Mesenteric fat pad (tissue), 1 donor: ENCODE data around the gene INO80E. TPM values are rescaled to one million over a fixed set of nuclear protein-coding genes. Genes with fewer than 3 reads are reported as not detected.
A peak's percentile ranks its signal among the peaks of the same experiment; 100 is the strongest.
"Not testable (repeated sequence)": the region's sequence is repeated elsewhere in the genome, so short reads cannot be mapped to it uniquely, and the experiment has no call there.

Source experiments
- DNase-seq: peaks from one replicate; pipeline ENCODE4 v3.0.0-alpha.2; 2020; ENCODE audit warnings: low spot score
- long read RNA-seq: library from polyadenylated mRNA; unstranded; transcript quantifications from one replicate; pipeline ENCODE4 v2.0.0, GENCODE V29; 2020
- total RNA-seq: library from RNA; stranded (reverse); fragmentation: NEBNext Ultra II Directional; extraction: Animal tissue kit (Norgen Biotek cat#: 25700); gene quantifications from one replicate; pipeline ENCODE4 v1.2.1, GENCODE V29; 2021
- donor health status: DM: yes; HTN: yes; CAD: no.

The INO80E gene, protein sequence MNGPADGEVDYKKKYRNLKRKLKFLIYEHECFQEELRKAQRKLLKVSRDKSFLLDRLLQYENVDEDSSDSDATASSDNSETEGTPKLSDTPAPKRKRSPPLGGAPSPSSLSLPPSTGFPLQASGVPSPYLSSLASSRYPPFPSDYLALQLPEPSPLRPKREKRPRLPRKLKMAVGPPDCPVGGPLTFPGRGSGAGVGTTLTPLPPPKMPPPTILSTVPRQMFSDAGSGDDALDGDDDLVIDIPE
- 45.4 TPM for total RNA-seq
- long read RNA-seq, transcript INO80E-207 (7 exons, 2,103 nt): major isoform, 7 of 22 reads
- long read RNA-seq, partial matches to known transcripts: 3 of 22 reads
- long read RNA-seq, other reads (novel, unspliced or antisense): 8 of 22 reads

DNA sequence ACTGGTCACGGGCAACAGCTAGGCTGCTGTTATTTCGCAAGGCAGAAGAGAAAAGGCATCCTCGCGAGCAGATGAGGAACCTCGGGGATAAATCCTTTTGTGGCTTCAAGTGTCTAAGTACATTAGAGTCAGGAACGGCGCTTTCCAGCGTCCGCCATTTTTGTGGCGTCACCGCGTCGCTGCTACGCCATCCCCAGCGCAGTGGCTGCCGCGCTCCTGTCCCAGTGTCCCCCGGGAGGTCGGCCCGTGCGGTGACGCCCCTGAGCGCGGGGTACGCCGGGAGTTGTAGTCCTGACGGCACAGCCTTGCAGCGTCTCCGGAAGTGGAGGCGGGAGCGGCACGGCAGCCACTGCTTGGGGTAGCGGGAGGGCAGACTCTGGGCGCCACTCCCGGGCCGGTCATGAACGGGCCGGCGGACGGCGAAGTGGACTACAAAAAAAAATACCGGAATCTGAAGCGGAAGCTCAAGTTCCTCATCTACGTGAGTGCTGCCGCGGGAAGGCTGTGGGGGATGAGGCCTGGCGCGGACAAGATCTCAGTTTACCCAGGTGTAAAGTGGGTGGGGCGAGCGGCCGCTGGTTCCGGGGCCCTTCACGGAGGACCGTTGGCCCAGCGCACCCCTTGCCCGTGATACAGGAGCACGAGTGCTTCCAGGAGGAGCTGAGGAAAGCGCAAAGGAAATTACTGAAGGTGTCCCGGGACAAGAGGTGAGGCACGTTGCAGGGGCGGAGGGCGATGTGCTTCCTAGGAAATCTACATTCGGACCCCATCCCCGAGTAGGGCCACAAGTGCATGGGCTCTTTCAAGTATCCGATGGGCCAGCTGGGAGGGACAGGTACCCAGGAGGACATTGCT is at the start of gene INO80E:
Gene INO80E (plus strand): TSS at position 331 of the 855 bp plus-strand sequence. CDS start 70 bp downstream, at position 401.
- DNase-seq: peak; percentile 100

DNA sequence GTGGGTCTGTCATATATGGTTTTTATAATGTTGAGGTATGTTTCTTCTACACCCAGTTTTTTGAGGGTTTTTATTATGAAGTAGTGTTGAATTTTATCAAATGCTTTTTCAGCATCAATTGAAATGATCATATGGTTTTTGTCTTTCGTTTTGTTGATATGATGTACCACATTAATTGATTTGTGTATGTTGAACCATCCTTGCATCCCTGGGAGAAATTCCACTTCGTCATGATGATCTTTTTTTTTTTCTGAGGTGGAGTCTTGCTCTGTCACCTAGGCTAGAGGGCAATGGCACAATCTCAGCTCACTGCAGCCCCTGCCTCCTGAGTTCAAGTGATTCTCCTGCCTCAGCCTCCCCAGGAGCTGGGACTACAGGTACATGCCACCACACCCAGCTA is 48.1 kb upstream of the INO80E start:
- DNase-seq: peak; percentile 14

DNA sequence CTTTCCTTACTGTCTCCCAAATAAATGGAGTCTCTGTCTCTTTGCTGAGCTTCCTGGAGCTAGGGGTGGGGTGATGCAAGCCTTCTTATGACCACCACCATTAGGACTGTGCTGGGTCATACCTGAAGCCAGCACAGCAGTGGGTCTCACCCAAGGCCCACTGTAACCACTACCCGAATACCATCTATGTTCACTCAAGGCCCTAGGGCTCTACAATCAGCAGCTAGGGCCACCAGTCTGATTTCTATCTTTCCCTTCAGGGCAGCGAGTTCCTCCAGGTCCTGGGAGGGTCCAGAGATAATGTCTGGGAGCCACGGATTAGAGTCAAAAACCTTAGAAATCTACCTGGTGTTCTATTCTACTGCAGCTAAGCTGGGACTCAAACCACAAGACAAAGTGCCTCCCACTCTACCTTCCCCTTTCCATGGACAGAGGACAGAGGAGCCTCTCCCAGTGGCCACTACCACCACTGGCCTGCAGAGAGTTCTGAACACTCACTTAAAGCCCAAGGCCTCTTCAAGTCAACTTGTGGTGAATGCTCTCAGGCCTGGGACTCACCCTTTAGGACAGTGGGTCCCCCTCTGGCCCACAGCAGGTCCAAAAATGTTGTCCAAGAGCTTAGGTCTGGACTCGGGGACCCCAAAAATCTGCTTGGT is 45.1 kb upstream of the INO80E start:
- peak; percentile 60 for DNase-seq

DNA sequence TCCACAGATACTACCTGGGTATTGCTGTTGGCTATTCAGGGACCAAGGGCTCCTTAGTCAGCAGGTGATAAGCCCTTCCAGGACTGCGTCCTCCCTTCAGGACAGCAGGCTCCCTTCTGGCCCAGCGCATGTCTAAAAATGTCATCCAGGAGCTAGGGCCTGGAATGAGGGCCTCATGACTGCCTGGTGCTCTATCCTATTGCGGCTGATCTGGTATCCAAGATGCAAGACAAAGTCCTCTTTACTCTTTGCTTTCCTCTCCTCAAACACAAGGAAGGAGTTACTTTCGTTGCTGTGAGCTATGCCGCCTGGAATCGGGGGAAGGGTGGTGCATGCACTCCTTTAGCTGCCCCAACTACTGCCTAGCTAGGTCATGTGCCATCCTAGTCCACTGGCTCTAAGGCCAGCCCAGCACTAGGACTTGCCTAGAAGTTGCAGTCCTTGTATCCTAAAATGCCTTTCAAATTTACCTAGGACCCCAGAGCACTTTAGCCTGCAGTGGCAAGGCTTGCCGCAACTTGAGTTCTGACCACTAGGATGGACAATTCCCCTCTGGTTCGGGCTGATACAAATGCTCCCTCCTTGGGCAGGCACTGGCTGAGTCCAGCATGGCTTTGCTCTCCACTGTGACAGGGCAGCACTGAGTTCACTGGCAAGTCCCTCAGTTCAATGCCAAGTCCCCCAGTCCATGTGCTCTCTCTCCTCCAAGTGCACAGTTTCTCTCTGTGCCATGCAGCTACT is 44.2 kb upstream of the INO80E start:
- DNase-seq: peak; percentile 59

DNA sequence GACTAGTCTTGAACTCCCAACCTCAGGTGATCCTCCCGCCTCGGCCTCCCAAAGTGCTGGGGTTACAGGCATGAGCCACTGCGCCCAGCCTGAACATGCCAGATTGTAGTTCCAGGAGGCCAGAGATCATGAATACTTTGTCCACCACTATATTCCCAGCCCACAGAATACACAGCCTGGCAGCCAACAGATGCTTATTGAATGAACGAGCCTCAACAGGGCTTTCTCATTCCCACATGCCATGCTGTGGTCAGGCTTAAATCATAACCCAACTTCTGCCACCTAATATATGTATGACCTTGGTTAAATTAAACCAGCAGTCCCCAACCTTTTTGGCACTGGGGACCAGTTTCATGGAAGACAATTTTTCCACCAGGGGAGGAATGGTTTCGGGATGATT is 37.3 kb upstream of the INO80E start:
- peak; percentile 62 for DNase-seq

DNA sequence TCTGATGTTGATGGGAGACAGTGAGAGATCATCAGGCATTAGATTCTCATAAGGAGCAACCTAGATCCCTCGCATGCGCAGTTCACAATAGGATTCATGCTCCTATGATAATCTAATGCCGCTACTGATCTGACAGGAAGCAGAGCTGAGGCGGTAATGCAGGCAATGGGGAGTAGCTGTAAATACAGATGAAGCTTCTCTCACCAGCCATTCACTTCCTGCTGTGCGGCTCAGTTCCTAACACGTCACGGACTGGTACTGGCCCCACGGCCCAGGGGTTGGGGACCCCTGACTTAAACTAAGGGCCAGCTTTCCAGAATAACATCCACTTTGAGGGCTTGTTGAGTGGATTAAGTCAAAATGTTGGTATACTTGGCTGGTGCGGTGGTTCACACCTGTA is 36.7 kb upstream of the INO80E start:
- peak; percentile 37 for DNase-seq

DNA sequence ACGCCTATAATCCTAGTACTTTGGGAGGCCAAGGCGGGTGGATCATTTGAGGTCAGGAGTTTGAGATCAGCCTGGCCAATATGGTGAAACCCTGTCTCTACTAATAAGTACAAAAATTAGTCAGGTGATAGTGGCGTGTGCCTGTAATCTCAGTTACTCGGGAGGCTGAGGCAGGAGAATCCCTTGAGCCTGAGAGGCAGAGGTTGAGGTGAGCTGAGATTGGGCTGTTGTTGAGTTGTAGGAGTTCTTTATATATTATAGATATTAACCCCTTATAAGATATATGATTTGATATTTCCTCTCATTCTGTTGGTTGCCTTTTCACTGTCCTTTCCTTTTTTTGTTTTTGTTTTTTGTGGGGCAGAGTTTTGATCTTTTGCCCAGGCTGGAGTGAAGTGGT is 36.2 kb upstream of the INO80E start:
- not testable (repeated sequence) for DNase-seq

DNA sequence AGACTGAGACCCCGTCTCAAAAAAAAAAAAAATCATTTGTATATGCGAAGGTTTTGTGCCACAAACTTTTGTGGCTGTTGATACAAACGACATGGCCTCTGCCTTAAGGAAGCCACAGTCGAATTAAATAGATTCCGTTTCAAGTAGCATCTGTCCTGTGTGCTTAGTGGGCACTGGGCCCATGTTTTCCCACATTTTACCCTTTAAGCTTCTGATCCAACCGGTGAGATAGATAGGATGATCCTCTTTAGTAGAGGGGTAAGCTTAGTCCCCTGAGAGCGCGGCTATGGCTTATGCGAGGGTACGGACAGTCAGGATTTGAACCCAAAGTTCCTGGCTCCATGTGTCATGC is 34.9 kb upstream of the INO80E start:
- DNase-seq: no peak

DNA sequence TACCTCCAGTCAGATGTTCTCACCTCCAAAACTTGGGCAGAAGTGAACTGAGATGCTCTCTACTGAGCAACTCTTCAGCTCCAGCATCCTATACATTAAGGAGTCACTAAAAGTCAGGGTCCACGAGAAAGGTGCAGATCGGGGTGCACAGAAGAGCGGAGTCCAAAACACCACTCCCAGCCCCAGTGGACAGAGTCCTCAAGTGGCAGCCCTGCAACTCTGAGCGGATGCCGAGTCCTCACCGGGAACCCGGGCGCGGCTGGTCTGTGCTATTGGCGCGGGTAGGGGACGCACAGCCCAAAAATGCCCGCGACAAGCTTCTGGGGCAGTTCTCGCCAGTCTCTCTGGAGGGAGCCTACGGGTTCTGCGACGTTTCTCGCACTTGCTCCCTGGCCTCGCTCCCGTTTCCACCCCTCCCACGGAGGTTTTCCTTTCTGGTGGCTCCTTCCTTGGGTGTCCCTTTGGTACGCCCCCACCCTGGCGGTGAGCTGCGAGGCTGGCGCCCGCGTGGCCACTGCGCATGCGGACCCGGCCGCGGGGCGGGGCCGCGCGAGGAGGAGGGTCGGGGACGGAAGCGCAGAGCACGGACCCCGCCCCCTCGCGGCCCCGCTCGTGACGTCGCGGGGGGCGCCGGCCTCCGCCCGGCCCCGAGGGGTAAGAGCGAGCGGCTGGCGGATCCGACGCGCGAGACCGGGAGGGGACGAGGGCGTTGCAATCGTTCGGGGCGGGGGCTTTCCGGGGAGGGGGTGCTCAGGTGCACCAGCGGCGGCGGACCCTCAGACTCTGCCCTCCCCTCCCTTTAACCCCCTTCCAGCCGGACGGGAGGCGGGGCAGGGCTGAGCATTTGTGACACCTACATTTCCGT is 34.3 kb upstream of the INO80E start, which contains the start of gene TMEM219:
Gene TMEM219 (plus strand): TSS at position 601 of the 865 bp plus-strand sequence. CDS start 1,065 bp downstream, outside the sequence.
- DNase-seq: peak; percentile 98

DNA sequence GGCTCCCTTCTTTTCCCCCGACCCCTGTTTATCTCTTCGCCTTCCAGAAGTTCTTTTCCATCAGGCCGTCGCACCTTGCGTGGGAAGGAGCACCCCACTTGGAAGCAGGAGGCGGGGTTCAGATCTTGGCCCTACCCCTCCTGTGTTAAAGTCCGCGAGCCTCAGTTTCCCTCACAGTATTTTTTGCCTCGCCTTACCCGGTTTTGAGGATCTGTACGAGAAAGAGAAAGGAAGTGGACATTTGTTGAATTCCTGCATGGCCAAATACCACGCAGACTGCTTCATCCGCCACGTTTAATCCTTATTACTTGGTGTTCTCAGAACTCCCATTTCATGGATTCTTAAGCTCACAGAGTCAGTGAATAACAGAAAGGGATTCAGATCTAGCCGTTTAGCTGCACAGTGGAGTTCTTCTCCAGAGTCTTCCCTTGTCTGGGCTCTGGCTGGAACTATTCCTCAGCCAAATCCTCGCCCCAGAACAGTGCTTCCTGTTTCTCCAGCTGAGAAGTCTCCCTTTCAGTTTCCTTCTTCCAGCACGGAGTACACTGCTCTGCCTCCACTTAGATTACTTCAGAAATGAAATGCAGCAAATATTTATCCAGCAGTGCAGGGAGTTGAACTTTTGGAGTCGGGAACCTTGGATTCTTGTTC is 33.6 kb upstream of the INO80E start:
- no peak for DNase-seq

DNA sequence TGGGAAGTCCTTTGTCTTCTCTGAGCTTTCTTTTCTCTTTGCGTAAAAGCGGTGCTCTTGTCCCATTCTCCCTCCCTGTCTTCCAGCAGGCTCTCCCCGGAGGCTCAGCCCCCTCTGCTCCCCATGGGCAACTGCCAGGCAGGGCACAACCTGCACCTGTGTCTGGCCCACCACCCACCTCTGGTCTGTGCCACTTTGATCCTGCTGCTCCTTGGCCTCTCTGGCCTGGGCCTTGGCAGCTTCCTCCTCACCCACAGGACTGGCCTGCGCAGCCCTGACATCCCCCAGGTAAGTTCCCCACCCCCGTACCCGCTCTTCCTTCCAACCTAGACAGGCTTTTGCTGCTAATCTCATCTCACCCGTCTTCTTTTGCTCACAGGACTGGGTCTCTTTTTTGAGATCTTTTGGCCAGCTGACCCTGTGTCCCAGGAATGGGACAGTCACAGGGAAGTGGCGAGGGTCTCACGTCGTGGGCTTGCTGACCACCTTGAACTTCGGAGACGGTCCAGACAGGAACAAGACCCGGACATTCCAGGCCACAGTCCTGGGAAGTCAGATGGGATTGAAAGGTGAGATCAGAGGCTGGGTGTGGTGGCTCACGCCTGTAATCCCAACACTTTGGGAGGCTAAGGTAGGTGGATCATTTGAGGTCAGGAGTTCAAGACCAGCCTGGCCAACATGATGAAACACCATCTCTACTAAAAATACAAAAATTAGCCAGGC is 32.9 kb upstream of the INO80E start:
- DNase-seq: peak; percentile 82

DNA sequence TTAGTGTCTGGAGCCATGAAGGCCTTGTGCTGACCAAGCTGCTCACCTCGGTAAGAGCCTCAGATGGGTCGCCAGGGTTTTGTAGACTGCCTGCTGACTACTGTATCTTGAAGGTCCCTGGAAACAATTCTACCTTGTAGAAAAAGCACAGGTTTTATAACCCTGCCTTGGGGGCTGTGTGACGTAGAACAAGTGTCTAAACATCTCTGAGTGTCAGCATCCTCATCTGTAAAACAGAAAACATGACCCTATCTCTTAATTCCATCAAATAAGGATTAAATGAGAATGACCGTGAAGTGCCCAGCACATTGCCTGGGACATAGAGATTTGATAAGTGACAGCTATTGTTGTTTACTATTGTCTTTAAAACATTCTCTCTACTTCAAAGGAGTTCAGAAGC is 27.8 kb upstream of the INO80E start:
- no peak for DNase-seq

DNA sequence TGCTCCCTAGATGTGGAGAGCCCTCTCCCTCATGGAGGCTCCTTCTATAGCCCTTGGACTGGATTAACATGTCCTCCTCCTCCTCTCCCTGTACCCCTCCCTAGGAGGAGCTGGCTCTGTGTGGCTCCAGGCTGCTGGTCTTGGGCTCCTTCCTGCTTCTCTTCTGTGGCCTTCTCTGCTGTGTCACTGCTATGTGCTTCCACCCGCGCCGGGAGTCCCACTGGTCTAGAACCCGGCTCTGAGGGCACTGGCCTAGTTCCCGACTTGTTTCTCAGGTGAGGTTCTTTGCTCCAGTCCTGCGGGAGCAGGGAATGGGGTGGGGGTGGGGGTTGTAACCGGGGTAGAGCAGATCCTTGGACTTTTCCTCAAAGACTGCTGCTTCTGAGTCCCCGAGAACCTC is 24.7 kb upstream of the INO80E start:
- peak; percentile 37 for DNase-seq

DNA sequence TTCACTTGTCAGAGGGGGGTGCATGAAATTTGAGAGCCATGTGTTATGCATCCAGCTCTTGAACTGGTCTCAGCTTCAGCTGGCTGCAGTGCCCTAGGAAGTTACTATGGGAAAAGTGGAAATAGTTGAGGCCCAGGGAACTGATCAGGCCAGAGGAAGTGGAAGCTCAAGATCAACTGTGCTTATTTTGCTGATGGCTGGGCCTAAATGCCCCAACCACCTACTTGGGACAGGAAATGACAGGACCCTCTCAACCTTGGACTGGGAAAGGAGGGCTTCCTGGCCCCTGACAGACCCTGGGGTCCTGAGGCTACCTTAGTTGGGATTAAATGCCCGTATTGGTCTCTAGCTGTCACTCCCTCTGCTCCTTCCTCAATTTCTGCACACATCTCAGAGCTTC is 23.5 kb upstream of the INO80E start:
- peak; percentile 18 for DNase-seq

DNA sequence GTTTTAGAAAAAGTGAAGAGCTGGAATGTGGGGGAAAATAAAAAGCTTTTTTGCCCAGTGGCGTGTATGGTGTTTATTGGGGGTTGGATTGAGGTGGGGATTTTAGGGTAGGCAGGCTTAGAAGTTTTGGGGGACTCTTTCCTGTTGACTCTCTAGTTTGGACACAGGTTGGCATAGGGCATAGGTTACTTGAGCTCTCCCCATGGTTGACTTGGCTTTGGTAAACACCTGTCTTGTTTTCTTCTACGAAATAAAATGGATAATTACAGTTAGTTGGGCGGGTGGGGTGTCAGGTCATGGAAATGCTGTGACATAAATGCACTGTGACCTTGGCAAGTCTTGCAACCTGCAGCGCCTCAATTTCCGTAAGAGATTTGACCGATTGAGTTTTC is 23.1 kb upstream of the INO80E start:
- no peak for DNase-seq

DNA sequence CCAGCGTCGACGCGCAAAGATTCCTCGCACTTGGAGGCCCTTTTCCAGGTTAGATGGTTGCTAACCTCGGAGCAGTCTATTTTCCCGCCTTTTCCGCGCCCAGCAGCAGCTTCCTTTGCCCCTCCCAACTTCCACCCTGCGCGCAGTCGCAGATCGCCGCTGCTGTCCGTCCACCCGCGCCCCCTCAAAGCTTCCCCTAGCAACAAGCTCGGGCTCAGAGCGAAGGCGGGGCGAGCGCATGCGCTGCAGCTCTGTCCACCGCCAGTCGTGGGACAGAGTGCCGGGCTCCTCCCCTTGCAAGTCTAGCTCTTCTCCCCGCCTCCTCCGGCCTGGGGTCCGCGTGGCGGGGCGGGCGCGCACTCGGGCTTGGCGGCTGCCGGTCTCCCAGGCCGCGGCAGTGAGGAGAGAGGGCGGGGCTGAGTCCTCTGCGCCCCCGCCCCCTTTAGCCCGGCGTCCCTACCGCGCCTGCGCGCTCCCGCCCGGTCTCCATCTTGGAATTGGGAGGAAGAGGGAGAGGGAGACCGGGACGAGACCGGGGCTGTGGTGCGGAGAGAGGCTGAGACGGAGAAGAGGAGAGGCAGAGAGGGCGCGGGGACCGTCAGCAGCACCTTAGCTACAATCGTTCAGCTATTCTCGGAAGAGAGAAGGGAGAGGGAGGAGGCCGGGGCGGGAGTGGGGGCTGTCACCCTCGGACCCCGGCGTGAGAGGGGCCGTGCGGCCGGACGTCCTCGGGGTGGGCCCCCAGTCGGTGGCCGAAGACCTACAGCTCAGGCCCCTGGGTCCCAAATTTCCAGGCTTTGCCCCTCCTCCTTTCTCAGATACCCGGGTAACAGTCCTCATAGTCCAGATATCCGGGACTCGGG is 22.4 kb upstream of the INO80E start, which contains the start of gene TAOK2:
Gene TAOK2 (plus strand): TSS at position 485 of the 863 bp plus-strand sequence. CDS start 3,905 bp downstream, outside the sequence.
- peak; percentile 99 for DNase-seq

DNA sequence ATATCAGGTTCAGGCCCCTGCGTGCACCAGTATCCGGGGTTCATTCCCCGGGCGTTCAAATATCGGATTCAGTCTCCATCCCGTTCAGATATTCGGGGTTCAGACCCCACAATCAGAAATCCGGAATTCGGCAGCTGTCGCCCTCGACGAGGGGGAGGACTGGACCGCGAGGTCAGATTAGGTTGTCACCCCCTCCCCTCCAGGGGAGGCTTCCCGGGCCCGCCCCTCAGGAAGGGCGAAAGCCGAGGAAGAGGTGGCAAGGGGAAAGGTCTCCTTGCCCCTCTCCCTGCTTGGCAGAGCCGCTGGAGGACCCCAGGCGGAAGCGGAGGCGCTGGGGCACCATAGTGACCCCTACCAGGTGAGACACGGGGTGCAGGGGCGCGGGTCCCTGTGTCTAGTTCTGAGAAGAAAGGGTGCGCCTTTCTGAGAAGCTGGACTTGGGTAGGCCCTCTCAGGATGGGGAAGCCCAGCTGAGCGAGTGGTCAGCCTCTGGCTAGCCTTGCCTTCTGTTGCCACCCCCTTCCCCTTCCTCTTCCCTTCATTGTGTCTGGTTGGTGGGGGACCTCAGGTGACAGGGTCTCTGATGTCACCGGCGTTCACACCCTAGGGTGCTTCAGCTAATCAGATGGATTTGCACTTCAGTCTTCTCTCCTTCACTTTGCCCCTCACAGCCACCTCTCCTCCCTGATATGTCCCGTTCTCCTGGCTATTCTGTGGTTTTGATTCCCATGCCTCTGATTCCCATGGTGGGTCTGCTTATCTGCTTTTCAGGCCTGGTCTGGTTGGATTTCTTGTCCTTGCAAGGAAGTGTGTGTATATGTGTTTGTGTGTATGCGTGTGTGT is 21.5 kb upstream of the INO80E start:
- peak; percentile 89 for DNase-seq
